ENCODE data around the gene ATP11B.

Gene ATP11B

GRCh38 chr3:182954553-182955235 lies 161.4 kb downstream of the ATP11B start:
- no peak for DNase-seq (ENCODE audit: low spot score)

DNA sequence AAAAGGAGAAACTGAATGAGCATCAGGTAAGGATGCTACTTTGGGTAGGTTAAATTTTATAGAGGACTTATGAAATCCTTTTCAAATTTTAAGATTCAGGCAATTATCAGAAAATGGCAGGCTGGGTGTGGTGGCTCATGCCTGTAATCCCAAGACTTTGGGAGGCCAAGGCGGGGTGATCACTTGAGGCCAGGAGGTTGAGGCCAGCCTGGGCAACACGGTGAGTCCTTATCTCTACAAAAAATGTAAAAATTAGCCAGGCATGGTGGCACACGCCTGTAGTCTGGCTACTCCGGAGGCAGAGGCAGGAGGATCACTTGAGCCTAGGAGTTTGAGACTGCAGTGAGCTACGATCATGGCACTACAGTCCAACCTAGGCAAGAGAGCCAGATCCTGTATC lies 163.9 kb downstream of the ATP11B start:
- no peak for DNase-seq (ENCODE audit: low spot score)

DNA sequence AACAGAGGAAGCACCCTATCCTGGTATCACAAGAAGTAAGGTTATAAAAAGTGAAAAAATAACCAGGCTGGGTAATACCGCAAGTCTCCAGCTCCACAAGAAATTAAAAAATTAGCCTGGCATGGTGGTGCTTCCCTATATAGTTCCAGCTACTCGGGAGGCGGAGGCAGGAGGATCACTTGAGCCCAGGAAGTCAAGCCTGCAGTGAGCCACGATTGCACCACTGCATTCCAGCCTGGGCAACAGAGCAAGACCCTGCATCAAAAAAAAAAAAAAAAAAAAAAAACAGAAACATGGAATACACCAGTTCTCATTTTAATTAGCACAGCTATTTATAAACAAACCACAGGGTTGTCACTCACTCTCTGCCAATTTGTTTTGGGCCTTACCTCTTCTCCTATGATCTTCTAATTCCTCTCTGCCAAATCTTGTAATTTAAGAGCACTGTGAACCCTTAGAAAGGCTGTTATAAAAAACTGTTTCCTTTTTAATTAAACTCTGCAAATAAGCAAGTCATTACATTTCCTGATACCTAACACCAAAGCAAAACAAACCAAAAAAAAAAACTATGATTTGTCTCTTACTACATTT lies 164.5 kb downstream of the ATP11B start:
- DNase-seq (ENCODE audit: low spot score), result no peak

DNA sequence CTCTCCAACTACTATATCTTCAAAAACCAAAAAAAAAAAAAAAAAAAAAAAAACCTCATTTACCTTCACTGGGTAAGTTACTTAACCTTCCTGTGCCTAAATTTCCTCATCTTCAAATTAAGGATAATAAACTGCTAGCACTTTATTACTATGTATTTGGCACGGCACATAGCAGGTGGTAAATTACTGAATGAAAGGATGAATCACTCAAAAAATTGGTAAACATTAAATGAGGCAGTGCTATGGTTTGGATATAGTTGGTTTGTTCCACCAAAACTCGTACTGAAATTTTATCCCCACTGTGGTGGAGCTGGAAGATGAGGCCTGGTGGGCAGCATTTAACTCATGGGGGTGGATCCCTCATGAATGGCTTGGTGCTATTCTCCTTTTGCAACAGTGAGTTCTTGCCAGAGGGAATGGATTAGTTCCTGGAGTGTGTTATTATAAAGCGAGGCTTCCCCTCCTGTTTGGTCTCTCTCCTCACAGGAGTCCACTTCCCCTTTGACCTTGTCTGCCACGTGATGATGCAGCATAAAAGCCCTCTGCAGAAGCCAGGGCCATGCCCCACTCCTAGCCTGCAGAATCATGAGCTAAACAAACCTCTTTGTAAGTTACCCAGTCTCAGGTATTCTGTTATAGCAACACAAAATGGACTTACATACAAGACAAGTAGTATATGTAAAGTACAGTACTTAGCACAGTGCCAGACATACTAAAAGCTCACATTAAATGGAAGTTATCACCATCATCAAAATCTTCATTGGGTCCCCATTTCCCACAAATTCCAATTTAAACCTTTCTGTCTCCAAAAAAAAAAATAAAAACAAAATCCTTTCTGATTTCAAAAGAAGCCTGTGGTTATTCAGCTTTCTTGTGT lies 166.4 kb downstream of the ATP11B start:
- DNase-seq (ENCODE audit: low spot score), result no peak

DNA sequence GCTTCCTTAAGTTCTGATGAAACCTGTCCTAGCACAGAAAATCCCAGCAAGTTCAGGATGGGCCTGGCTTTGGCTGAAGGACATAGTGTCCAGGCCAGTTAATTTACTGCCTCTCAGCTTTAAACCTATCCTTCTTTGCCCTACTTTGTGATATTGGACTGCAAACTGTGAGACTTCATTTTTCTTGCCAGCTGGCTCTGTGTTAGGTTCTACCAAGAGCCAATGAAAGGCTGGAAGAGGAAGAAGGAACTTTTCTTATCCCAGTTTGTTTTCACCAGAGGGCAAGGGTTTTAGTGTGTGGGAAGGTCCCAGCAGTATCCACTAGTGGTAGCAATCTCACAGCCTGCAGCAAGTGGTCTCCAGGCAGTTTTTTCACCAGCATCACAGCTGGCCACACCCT lies 168.9 kb downstream of the ATP11B start:
- DNase-seq (ENCODE audit: low spot score), result no peak

- DNase-seq (ENCODE audit: low spot score), result no peak
Measured at GRCh38 chr3:182964179-182964578, 170.9 kb downstream of the ATP11B start.

GRCh38 chr3:182965861-182966366 lies 172.6 kb downstream of the ATP11B start:
- DNase-seq (ENCODE audit: low spot score), result no peak

DNA sequence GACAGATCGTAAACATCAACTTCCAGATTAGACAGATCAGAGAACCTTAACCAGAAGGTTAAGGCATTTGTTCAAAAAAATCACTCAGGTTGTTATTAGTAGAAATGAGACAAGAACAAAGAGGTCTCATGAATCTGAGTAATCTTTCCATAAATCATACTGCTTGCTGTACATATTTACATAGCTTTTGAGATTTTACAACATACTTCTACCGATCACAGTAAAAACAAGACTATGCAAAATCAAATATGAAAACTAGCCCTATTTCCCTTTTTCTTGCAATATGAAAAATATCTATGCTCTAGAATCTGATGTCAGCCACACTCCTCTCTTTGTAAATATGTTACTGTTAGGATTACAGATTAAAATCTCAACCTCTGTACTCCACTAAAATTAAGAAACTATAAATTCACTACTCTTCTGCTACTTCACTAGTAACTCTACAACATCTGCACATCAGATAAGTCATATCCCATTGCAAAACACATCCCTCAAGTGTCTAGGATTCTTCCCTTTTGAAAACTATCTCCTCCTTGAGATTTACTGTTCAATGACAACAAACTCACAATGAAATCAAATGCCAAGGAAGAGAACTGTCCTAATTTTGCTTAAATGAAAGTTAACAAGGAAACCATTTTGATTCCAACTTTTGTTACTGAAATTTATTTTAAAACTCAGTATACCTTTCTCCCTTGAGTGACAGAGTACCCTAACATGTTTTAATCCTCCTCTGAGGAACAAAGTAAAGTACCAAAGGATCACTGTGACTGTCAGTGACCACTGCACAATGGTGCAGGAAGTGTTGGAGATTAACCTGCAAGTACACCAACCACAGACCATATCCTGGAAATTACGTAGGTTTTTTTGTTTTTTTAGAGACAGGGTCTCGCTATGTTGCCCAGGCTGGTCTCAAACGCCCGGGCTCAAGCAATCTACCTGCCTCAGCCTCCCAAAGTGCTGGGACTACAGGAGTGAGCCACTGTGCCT lies 174.2 kb downstream of the ATP11B start:
- no peak for DNase-seq (ENCODE audit: low spot score)

- peak; percentile 16 for DNase-seq (ENCODE audit: low spot score)
Measured at GRCh38 chr3:182969277-182969676, 176.0 kb downstream of the ATP11B start.

- no peak for DNase-seq (ENCODE audit: low spot score)
Measured at GRCh38 chr3:182969853-182970252, 176.5 kb downstream of the ATP11B start.

DNA sequence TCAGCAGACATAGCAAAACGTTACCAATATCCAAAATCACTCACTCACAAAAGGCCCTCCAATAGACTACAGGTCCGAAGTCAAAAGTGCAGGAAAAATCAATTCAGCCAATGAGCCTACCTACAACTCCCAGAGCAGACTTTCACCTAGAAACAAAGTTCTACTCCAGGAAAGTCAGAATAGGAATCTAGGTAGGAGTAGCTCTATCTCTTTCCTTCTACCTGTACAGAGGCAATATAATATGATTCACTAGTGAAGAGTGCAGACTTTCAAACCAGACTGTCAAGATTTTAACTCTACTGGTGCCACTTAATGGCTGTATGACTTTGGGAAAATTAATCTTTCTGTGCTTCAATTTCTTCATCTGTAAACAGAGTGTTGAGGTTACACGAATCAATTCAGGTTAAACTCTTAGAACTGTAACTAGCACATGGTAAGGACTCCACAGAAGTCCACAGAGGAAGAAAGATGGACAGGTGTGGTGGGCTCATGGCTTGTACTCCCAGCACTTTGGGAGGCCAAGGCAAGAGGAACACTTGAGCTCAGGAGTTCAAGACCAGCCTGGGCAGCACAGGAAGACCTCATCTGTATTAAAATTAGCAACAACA lies 177.6 kb downstream of the ATP11B start:
- DNase-seq (ENCODE audit: low spot score), result no peak
